CD4-positive, alpha-beta T cell (primary cell): ENCODE data around the gene COL16A1. TPM values are rescaled to one million over a fixed set of nuclear protein-coding genes. Genes with fewer than 3 reads are reported as not detected.

Source experiments
- ATAC-seq: fragments of 200-7000 bp; cut with Tn5 transposase; one replicate; pipeline ENCODE4 v1.10.0; 2022; ENCODE audit warnings: mild to moderate bottlenecking; ENCODE audit not compliant: poor library complexity
- CTCF ChIA-PET: fragments of 350-600 bp; sonication (Branson Sonifier 250); formaldehyde crosslinking; loops from one replicate; lab custom pipeline; 2021; ENCODE audit warnings: antibody characterized with exemption, inconsistent platforms; lab: Charles Lee
- POLR2A ChIA-PET: fragments of 350-600 bp; sonication (Branson Sonifier 250); formaldehyde crosslinking; loops from one replicate; lab custom pipeline; 2021; ENCODE audit warnings: antibody characterized with exemption, inconsistent platforms; lab: Charles Lee
- DNase-seq, 14 experiments: peaks; one replicate each; pipeline ENCODE4 v3.0.0-alpha.2; 2013 to 2020; ENCODE audit warnings: mixed read lengths in 2 of 14
- H3K27ac ChIP-seq, 2 donors: one replicate each; pipeline versions ENCODE4 v1.5.1 to v1.7.0; 2013; ENCODE audit warnings: low read length in 2 of 2, low read depth in 1 of 2, mild to moderate bottlenecking in 1 of 2
- H3K27me3 ChIP-seq, 2 experiments: 1 replicate in 1 of 2; 2 replicates in 1 of 2; pipeline versions ENCODE4 v1.6.1 to v1.7.0; 2013; ENCODE audit warnings: low read length in 2 of 2, control low read depth in 1 of 2, mild to moderate bottlenecking in 1 of 2, moderate library complexity in 1 of 2; ENCODE audit not compliant: insufficient read depth in 2 of 2, control insufficient read depth in 1 of 2
- H3K36me3 ChIP-seq: one replicate; pipeline ENCODE4 v1.6.1; 2013; ENCODE audit warnings: low read length, control low read depth; ENCODE audit not compliant: insufficient read depth
- H3K4me1 ChIP-seq: one replicate; pipeline ENCODE4 v1.6.1; 2013; ENCODE audit warnings: low read length, control low read depth; ENCODE audit not compliant: insufficient read depth
- H3K4me3 ChIP-seq: one replicate; pipeline ENCODE4 v1.5.1; 2013; ENCODE audit warnings: mild to moderate bottlenecking, low read length, moderate library complexity
- H3K9me3 ChIP-seq, 2 experiments: 1 replicate in 1 of 2; 2 replicates in 1 of 2; pipeline versions ENCODE4 v1.6.1 to v1.7.0; 2013; ENCODE audit warnings: low read length in 2 of 2, mild to moderate bottlenecking in 2 of 2, control low read depth in 1 of 2, moderate library complexity in 1 of 2; ENCODE audit not compliant: control insufficient read depth in 1 of 2, insufficient read depth in 1 of 2
- H3K27ac Mint-ChIP-seq: one replicate; pipeline ENCODE4 v1.8.0; 2020; ENCODE audit warnings: mixed read lengths
- H3K27me3 Mint-ChIP-seq: one replicate; pipeline ENCODE4 v1.8.0; 2021; ENCODE audit warnings: mixed read lengths
- H3K36me3 Mint-ChIP-seq: one replicate; pipeline ENCODE4 v1.8.0; 2021; ENCODE audit warnings: low read depth, mixed read lengths
- H3K4me1 Mint-ChIP-seq: one replicate; pipeline ENCODE4 v1.8.0; 2021; ENCODE audit warnings: low read depth, mixed read lengths
- H3K4me3 Mint-ChIP-seq: one replicate; pipeline ENCODE4 v1.8.0; 2020; ENCODE audit warnings: mild to moderate bottlenecking, mixed read lengths
- H3K9me3 Mint-ChIP-seq: one replicate; pipeline ENCODE4 v1.8.0; 2020; ENCODE audit warnings: mixed read lengths
- CTCF ChIP-seq: fragments of 200-600 bp; IDR thresholded peaks from one replicate; pipeline ENCODE4 v1.8.0; 2022; ENCODE audit warnings: antibody characterized with exemption, mild to moderate bottlenecking
- intact Hi-C, 2 experiments: fragments of 100-400 bp; cut with DNase I in 1 of 2; cut with micrococcal nuclease in 1 of 2; formaldehyde crosslinking; loops; one replicate each; pipeline versions ENCODE4 v1.15.1 to v1.9.0; 2023 to 2025; cut with DNase I, micrococcal nuclease
- total RNA-seq, 174 experiments: library from RNA in 2 of 174; stranded (reverse) in 2 of 174; gene quantifications; one replicate each; pipeline ENCODE4 v1.2.3 and lab custom pipeline; 2021 to 2026

COL16A1 gene
- total RNA-seq, 2 experiments from 2014 or later = not detected

DNA sequence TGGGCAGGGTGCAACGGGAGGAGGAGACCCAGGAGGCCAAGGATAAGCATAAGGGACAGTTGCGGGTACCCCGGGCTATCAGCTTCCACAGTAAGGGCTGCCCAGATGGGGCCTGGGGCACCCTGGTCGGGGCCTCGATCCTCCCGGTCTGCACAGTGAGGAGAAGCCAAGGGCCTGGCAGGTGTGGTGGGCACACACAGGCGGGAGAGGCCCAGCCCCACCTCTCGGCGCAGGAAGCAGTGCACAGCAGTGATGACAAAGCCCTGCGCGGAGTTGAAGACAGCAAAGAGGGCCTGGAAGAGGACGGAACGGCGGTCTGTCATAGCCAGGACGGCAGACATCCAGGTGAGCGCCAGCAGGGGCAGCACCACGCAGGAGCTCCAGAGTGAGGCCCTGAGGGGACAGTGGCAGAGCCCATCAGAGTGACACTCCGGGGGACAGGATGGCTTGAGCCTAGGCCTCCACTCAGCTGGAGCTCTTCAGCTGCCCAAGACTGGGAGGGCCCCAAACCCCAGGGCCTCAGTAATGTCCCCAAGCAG is 29.0 kb upstream of the COL16A1 start:
- no peaks in the 10 kb centered on the region for H3K36me3 Mint-ChIP-seq
- H3K4me3 Mint-ChIP-seq = no peak overlapping the region
- H3K9me3 ChIP-seq = no peaks in the 10 kb centered on the region
- DNase-seq (no peak), ATAC-seq (no peak)
- POLR2A ChIA-PET = no interaction called here
- CTCF ChIA-PET = no interaction called here
- intact Hi-C loops = no loop called here
- H3K27ac ChIP-seq = no peak overlapping the region
- no peak overlapping the region for H3K27ac Mint-ChIP-seq
- no peak overlapping the region for H3K4me3 ChIP-seq
- no peaks in the 10 kb centered on the region for H3K4me1 ChIP-seq
- H3K27me3 Mint-ChIP-seq = no peaks in the 10 kb centered on the region
- H3K36me3 ChIP-seq = no peaks in the 10 kb centered on the region
- H3K27me3 ChIP-seq = no peaks in the 10 kb centered on the region
- TF ChIP-seq CTCF = no peak
- no peaks in the 10 kb centered on the region for H3K9me3 Mint-ChIP-seq
- H3K4me1 Mint-ChIP-seq = peaks cover 6% of the 10 kb centered on the region

DNA sequence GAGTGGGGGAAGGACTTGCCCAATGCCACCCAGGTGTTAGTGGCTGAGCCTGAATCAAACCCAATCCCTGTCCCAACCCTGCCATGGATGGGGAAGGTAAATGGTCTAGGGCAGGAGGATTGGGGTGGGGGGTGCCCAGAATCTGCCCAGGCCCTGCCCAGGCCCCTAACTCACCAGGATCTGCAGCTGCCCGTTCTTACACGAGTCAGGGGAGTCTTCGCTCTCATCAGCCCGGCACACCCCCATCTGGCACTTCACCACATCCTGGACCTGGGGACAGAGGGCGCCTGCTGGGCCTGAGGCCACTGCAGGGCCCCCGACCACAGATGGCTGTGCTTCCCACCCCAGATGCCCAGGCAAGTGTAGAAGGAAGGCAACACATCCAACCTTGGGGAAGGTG is 28.5 kb upstream of the COL16A1 start:
- POLR2A ChIA-PET = no interaction called here
- peaks cover 6% of the 10 kb centered on the region for H3K4me1 Mint-ChIP-seq

GRCh38 chr1:31731049-31731565 is 27.3 kb upstream of the COL16A1 start:
- Histone ChIP-seq H3K4me1 (no peaks in the 10 kb centered on the region), H3K27me3 (peaks cover 0 to 3% of the 10 kb centered on the region in 2 experiments), H3K4me3 (no peak overlapping the region), H3K9me3 (no peaks in the 10 kb centered on the region), H3K36me3 (no peaks in the 10 kb centered on the region), H3K27ac (no peak overlapping the region)
- no peak for TF ChIP-seq CTCF
- Mint-ChIP-seq H3K27ac (no peak overlapping the region), H3K9me3 (no peaks in the 10 kb centered on the region), H3K4me1 (no peaks in the 10 kb centered on the region), H3K4me3 (no peak overlapping the region), H3K27me3 (no peaks in the 10 kb centered on the region), H3K36me3 (no peaks in the 10 kb centered on the region)
- no peak for ATAC-seq
- intact Hi-C loops = no loop called here
- no peak for DNase-seq
- POLR2A ChIA-PET = no interaction called here
- CTCF ChIA-PET = no interaction called here

More for the DNA sequence above, 28.5 kb upstream of the COL16A1 start:
- Histone ChIP-seq H3K4me3 (no peak overlapping the region), H3K36me3 (no peaks in the 10 kb centered on the region), H3K4me1 (no peaks in the 10 kb centered on the region), H3K27me3 (no peaks in the 10 kb centered on the region), H3K9me3 (no peaks in the 10 kb centered on the region), H3K27ac (no peak overlapping the region)
- CTCF ChIA-PET = no interaction called here
- no peaks in the 10 kb centered on the region for H3K36me3 Mint-ChIP-seq
- TF ChIP-seq CTCF = no peak
- H3K9me3 Mint-ChIP-seq = no peaks in the 10 kb centered on the region
- no peak overlapping the region for H3K27ac Mint-ChIP-seq
- DNase-seq (no peak), ATAC-seq (no peak)
- H3K4me3 Mint-ChIP-seq = no peak overlapping the region
- intact Hi-C loops = no loop called here
- H3K27me3 Mint-ChIP-seq = no peaks in the 10 kb centered on the region
